K562 (cell line): ENCODE data around the gene RPL3. TPM values are rescaled to one million over a fixed set of nuclear protein-coding genes. Genes with fewer than 3 reads are reported as not detected.

Source experiments
- ESRRB ChIP-seq: fragments of 250-450 bp; sonication (Bioruptor Pico); IDR thresholded peaks from 2 replicates; pipeline ENCODE4 v1.5.0; 2020; ENCODE audit warnings: mild to moderate bottlenecking, moderate library complexity, borderline replicate concordance
- ETV1 ChIP-seq: fragments of 450-650 bp; conservative IDR thresholded peaks from 2 replicates; pipeline ENCODE4 v1.6.1; 2016; ENCODE audit warnings: missing genetic modification characterization, control low read depth, low read depth, missing compliant biosample characterization
- GABPA ChIP-seq: fragments of 200-800 bp; sonication (Bioruptor generic); conservative IDR thresholded peaks from 2 replicates; pipeline ENCODE4 v1.6.1; 2016; ENCODE audit warnings: low read depth, missing genetic modification characterization, missing compliant biosample characterization
- GABPB1 ChIP-seq: sonication (generic); formaldehyde crosslinking; IDR thresholded peaks from 2 replicates; pipeline ENCODE4 v1.8.0; 2022; ENCODE audit warnings: mild to moderate bottlenecking, missing genetic modification reagents
- MAZ ChIP-seq, 2 experiments: fragments of 450-650 bp in 1 of 2; sonication (generic) in 1 of 2; formaldehyde crosslinking; IDR thresholded peaks in 1 of 2; conservative IDR thresholded peaks in 1 of 2; 2 replicates each; pipeline versions ENCODE4 v1.4.0 to v1.5.0; 2020; ENCODE audit warnings: mild to moderate bottlenecking in 1 of 2, missing genetic modification reagents in 1 of 2
- MGA ChIP-seq: fragments of 450-650 bp; IDR thresholded peaks from 2 replicates; pipeline ENCODE4 v1.6.1; 2016; ENCODE audit warnings: mild to moderate bottlenecking, moderate library complexity
- NCOA6 ChIP-seq: fragments of 450-650 bp; IDR thresholded peaks from 2 replicates; pipeline ENCODE4 v1.6.1; 2017; ENCODE audit warnings: mild to moderate bottlenecking
- NRF1 ChIP-seq, 2 experiments: fragments of 450-650 bp; IDR thresholded peaks in 1 of 2; conservative IDR thresholded peaks in 1 of 2; 2 replicates each; pipeline ENCODE4 v1.6.1; 2014; ENCODE audit warnings: mild to moderate bottlenecking in 2 of 2
- SIRT6 ChIP-seq: IDR thresholded peaks from one replicate; pipeline ENCODE4 v1.6.1; 2012; ENCODE audit warnings: low read depth, mild to moderate bottlenecking, control low read depth, inconsistent platforms, low read length, moderate library complexity
- SP1 ChIP-seq: sonication (generic); formaldehyde crosslinking; IDR thresholded peaks from 2 replicates; pipeline ENCODE4 v1.8.1; 2022; ENCODE audit warnings: mild to moderate bottlenecking, missing genetic modification reagents
- TEAD1 ChIP-seq, 2 experiments: fragments of 450-650 bp in 1 of 2; sonication (generic) in 1 of 2; formaldehyde crosslinking; IDR thresholded peaks; 2 replicates each; pipeline versions ENCODE4 v1.4.0 to v1.8.0; 2020 to 2022; ENCODE audit warnings: mild to moderate bottlenecking in 2 of 2, missing genetic modification reagents in 1 of 2
- TFAP4 ChIP-seq: sonication (generic); formaldehyde crosslinking; IDR thresholded peaks from 2 replicates; pipeline ENCODE4 v1.8.0; 2022; ENCODE audit warnings: missing genetic modification reagents, mild to moderate bottlenecking, moderate library complexity, borderline replicate concordance
- ZEB2 ChIP-seq: fragments of 450-650 bp; IDR thresholded peaks from 2 replicates; pipeline ENCODE4 v1.6.1; 2016
- ZNF316 ChIP-seq: fragments of 450-650 bp; IDR thresholded peaks from 2 replicates; pipeline ENCODE4 v1.6.1; 2016
- ZNF764 ChIP-seq: fragments of 250-450 bp; sonication (Bioruptor Pico); IDR thresholded peaks from 2 replicates; pipeline ENCODE4 v1.4.0; 2020; ENCODE audit warnings: low read depth, mild to moderate bottlenecking, moderate library complexity
- ZNF766 ChIP-seq: fragments of 200-800 bp; sonication (Bioruptor generic); conservative IDR thresholded peaks from 2 replicates; pipeline ENCODE4 v1.6.1; 2016; ENCODE audit warnings: missing genetic modification characterization, missing compliant biosample characterization
- polyA plus RNA-seq, 8 experiments: library from polyadenylated mRNA; depleted of rRNA in 4 of 8; stranded (reverse) in 5 of 8; unstranded in 3 of 8; fragments of >200 nt; fragmentation: Nextera tagmentation in 2 of 8; fragmentation: Illumina TruSeq in 1 of 8; extraction: Ambion mirVana in 2 of 8; extraction: Trizol in 1 of 8; gene quantifications; 2 replicates each; pipeline versions ENCODE4 v1.2.1 to v1.2.3, GENCODE V29; 2011 to 2014; ENCODE audit warnings: inconsistent platforms in 1 of 8, missing spikeins in 1 of 8
- total RNA-seq, 7 experiments: library from RNA; depleted of rRNA in 6 of 7; stranded (reverse); fragments of >200 nt in 6 of 7; fragmentation: Illumina TruSeq in 2 of 7; extraction: Trizol in 2 of 7; gene quantifications; 2 replicates each; pipeline versions ENCODE4 v1.2.1 to v1.2.3, GENCODE V29; 2011 to 2021; ENCODE audit warnings: low replicate concordance in 1 of 7

RPL3 gene
- total and polyA plus RNA-seq, 9 of the 15 experiments (the other 6 are each of a cell fraction or from before 2014, with no cell fraction given), result 1,624 to 4,066 (median 2,565) TPM

GRCh38 chr22:39283322-39284141 is 35.9 kb downstream of the RPL3 start (continued):
- TF ChIP-seq MGA (peak; percentile 86), TFAP4 (CRISPR knock-in tag) (peak; percentile 96), MAZ (CRISPR knock-in tag; conservative IDR thresholded peaks at IDR 0.05 in 1 of 2, IDR thresholded peaks at IDR 0.05 in 1 of 2) (peak; percentile 80 to 93), NCOA6 (no peak), TEAD1 (CRISPR knock-in tag; IDR thresholded peaks at IDR 0.05) (peak; percentile 9 to 91; a peak in 1 of 4 replicates), ZNF766 (CRISPR knock-in tag) (peak; percentile 77; the same call in 1 of the 2 replicates), ZEB2 (peak; percentile 73; the same call in 1 of the 2 replicates), SP1 (CRISPR knock-in tag) (peak; percentile 59; the same call in 1 of the 2 replicates), ETV1 (peak; percentile 89), GABPB1 (peak; percentile 61), ZNF764 (no peak), GABPA (tag) (peak; percentile 64), NRF1 (conservative IDR thresholded peaks at IDR 0.05 in 1 of 2, IDR thresholded peaks at IDR 0.05 in 1 of 2) (peak; percentile 58 to 67), SIRT6 (no peak), ZNF316 (peak; percentile 94), ESRRB (CRISPR knock-in tag) (no peak)
